ENCODE measurements around the gene MYBPC3.

Gene MYBPC3

GRCh38 chr11:47332303-47332711 is 20.2 kb downstream of the MYBPC3 start:
- no peak overlapping the region for H3K4me3 ChIP-seq (ENCODE audit: low read length)
- H3K4me1 ChIP-seq (ENCODE audit: insufficient read depth, low read length) = no peaks in the 10 kb centered on the region
- no peak overlapping the region for H3K9ac ChIP-seq (ENCODE audit: low read depth, low read length)
- H3K27ac ChIP-seq (ENCODE audit: low read length) = no peak overlapping the region
- peaks cover 21% of the 10 kb centered on the region for H3K36me3 ChIP-seq (ENCODE audit: insufficient read depth, low read depth, low read length)
- no peaks in the 10 kb centered on the region for H3K27me3 ChIP-seq (ENCODE audit: insufficient read depth, low read length)
- H3K9me3 ChIP-seq (ENCODE audit: insufficient read depth, low read depth, low read length) = no peaks in the 10 kb centered on the region

GRCh38 chr11:47331454-47332302 is 20.8 kb downstream of the MYBPC3 start:
- Histone ChIP-seq H3K9me3 (ENCODE audit: insufficient read depth, low read depth, low read length) (no peaks in the 10 kb centered on the region), H3K27me3 (ENCODE audit: insufficient read depth, low read length) (no peaks in the 10 kb centered on the region), H3K27ac (ENCODE audit: low read length) (no peak overlapping the region), H3K36me3 (ENCODE audit: insufficient read depth, low read depth, low read length) (peaks cover 28% of the 10 kb centered on the region), H3K4me1 (ENCODE audit: insufficient read depth, low read length) (no peaks in the 10 kb centered on the region), H3K4me3 (ENCODE audit: low read length) (no peak overlapping the region), H3K9ac (ENCODE audit: low read depth, low read length) (no peak overlapping the region)

DNA sequence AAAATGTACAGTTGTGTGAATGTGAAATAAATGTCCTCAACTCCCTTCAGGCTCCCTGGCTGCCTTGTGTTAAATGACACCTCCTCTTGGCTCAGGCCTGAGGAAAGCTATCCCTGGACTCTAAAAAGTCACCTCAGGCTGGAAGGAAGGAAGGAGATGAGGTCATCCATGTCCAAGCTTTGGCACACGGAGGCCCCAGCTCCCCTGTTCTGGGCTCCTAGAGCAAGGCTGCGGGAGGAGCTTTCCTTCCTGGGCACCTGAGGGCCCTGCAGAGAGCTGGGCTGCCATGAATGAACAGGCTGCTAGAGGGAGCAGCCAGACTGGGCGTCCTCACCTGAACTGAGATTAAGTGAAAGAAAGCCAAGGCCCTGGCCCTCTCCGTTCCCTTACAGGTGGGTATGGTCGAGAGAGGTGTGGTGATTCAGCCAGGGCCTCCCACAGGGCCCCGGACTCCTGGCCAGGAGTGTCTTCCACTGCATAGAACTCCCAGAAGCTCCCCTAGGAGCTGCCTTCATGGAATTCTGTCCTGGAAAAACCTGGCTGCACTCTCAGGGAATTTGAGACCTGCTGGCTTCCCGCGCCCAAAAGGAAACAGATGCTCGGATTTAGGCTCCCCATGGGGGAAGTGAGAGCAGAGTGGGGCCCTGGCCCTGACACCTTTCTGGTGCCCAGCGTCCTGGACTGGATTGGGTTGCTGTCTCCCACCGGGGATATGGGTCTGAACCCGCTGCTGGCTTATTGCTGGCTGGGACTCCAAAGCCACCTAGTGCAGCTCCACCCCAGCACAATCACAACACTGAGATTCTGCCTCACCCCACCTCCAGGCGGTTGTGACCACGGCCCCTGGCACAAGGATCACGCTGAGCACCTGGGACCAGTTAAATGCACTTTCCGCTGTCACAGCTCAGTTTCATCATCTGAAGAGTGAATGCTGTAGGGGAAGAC is 22.2 kb downstream of the MYBPC3 start:
- H3K4me3 ChIP-seq (ENCODE audit: low read length) = no peak overlapping the region
- H3K4me1 ChIP-seq (ENCODE audit: insufficient read depth, low read length) = no peaks in the 10 kb centered on the region
- no peaks in the 10 kb centered on the region for H3K9me3 ChIP-seq (ENCODE audit: insufficient read depth, low read depth, low read length)
- no peak overlapping the region for H3K27ac ChIP-seq (ENCODE audit: low read length)
- H3K36me3 ChIP-seq (ENCODE audit: insufficient read depth, low read depth, low read length) = peaks cover 36% of the 10 kb centered on the region
- no peaks in the 10 kb centered on the region for H3K27me3 ChIP-seq (ENCODE audit: insufficient read depth, low read length)
- H3K9ac ChIP-seq (ENCODE audit: low read depth, low read length) = no peak overlapping the region

DNA sequence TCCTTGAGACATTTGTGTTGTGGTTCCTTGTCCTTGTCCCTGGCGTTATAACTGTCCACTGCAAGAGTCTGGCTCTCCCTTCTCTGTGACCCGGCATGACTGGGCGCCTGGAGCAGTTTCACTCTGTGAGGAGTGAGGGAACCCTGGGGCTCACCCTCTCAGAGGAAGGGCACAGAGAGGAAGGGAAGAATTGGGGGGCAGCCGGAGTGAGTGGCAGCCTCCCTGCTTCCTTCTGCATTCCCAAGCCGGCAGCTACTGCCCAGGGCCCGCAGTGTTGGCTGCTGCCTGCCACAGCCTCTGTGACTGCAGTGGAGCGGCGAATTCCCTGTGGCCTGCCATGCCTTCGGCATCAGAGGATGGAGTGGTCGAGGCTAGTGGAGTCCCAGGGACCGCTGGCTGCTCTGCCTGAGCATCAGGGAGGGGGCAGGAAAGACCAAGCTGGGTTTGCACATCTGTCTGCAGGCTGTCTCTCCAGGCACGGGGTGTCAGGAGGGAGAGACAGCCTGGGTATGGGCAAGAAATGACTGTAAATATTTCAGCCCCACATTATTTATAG is 23.0 kb downstream of the MYBPC3 start:
- Histone ChIP-seq H3K9ac (ENCODE audit: low read depth, low read length) (no peak overlapping the region), H3K4me1 (ENCODE audit: insufficient read depth, low read length) (no peaks in the 10 kb centered on the region), H3K27ac (ENCODE audit: low read length) (no peak overlapping the region), H3K36me3 (ENCODE audit: insufficient read depth, low read depth, low read length) (peaks cover 36% of the 10 kb centered on the region), H3K9me3 (ENCODE audit: insufficient read depth, low read depth, low read length) (no peaks in the 10 kb centered on the region), H3K4me3 (ENCODE audit: low read length) (no peak overlapping the region), H3K27me3 (ENCODE audit: insufficient read depth, low read length) (no peaks in the 10 kb centered on the region)

DNA sequence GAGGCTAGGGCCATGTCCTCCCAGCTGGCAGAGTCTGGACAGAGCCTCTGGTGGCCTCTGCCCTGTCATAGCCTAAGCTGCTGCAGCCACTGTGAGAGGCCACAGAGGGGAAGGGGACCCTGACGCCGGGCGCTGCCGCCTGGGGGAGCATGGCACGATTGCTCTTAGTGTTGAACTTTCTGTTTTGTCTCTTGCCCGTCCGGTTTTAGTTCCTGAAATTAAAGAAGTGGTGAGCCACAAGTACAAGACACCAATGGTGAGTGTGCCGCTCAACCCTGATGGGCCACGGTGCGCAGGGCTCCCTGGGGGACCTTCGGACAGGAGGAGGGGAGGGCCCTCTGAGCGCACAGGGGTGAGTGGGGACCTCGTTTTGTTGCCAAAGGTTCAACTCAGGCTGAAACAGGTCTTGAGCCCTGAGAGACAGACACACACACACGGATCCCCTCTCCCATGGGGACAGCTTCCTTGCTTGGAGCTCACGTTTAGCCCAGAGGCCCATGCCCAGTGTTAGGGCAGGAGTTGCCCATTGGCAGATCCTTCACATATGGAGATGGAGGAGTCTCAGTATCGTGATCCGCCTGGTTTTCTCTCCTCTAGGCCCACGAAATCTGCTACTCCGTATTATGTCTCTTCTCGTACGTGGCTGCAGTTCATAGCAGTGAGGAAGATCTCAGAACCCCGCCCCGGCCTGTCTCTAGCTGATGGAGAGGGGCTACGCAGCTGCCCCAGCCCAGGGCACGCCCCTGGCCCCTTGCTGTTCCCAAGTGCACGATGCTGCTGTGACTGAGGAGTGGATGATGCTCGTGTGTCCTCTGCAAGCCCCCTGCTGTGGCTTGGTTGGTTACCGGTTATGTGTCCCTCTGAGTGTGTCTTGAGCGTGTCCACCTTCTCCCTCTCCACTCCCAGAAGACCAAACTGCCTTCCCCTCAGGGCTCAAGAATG is 23.8 kb downstream of the MYBPC3 start:
- Histone ChIP-seq H3K27me3 (ENCODE audit: insufficient read depth, low read length) (no peaks in the 10 kb centered on the region), H3K9ac (ENCODE audit: low read depth, low read length) (no peak overlapping the region), H3K36me3 (ENCODE audit: insufficient read depth, low read depth, low read length) (peaks cover 36% of the 10 kb centered on the region)

DNA sequence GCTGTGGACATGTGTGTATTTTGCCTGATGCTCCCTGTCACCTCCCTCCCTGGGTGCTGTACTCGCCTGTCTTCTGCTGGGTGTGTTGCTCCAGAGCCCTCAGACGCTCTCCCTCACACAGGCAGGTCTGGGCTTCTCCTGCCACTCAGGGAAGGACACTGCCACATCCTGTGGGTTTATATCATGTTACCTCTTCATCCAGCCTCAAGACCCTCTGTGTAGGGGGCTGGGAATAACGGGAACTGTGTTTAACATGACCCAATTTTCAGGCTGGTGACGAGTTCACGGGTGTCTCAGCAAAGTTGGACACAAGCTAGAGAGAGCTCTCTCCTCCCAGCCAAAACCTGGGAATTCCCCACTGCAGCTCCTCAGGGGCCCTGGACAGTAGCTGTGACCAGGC is 24.6 kb downstream of the MYBPC3 start:
- no peaks in the 10 kb centered on the region for H3K4me1 ChIP-seq (ENCODE audit: insufficient read depth, low read length)
- H3K36me3 ChIP-seq (ENCODE audit: insufficient read depth, low read depth, low read length) = peaks cover 36% of the 10 kb centered on the region
- no peaks in the 10 kb centered on the region for H3K9me3 ChIP-seq (ENCODE audit: insufficient read depth, low read depth, low read length)
- no peak overlapping the region for H3K4me3 ChIP-seq (ENCODE audit: low read length)
- H3K27me3 ChIP-seq (ENCODE audit: insufficient read depth, low read length) = no peaks in the 10 kb centered on the region
- H3K27ac ChIP-seq (ENCODE audit: low read length) = no peak overlapping the region
- no peak overlapping the region for H3K9ac ChIP-seq (ENCODE audit: low read depth, low read length)

More for the DNA sequence above, 23.8 kb downstream of the MYBPC3 start:
- H3K27ac ChIP-seq (ENCODE audit: low read length) = no peak overlapping the region
- no peaks in the 10 kb centered on the region for H3K4me1 ChIP-seq (ENCODE audit: insufficient read depth, low read length)
- H3K9me3 ChIP-seq (ENCODE audit: insufficient read depth, low read depth, low read length) = no peaks in the 10 kb centered on the region
- H3K4me3 ChIP-seq (ENCODE audit: low read length) = no peak overlapping the region

DNA sequence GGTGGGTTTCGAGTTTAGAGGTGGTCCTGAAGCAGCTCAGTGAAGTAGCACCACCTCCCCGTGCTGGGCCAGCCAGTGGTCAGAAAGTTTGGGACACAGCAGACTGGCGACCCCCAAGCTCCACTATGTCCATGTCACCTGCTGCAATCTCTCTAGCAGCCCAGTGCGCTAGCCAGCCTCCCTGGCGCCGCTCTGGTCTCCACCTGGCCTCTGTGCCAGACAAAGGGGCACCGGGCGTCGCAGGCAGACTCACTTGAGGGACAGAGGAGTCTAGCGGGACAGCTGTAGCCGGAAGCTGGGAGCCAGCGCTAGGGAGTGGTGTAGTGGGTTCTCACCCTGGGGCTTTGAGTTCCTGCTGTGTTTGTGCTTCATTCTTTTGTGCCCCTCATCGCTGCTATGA is 25.5 kb downstream of the MYBPC3 start:
- H3K9ac ChIP-seq (ENCODE audit: low read depth, low read length) = no peak overlapping the region
- H3K9me3 ChIP-seq (ENCODE audit: insufficient read depth, low read depth, low read length) = no peaks in the 10 kb centered on the region
- H3K4me3 ChIP-seq (ENCODE audit: low read length) = no peak overlapping the region
- H3K27ac ChIP-seq (ENCODE audit: low read length) = no peak overlapping the region
- H3K4me1 ChIP-seq (ENCODE audit: insufficient read depth, low read length) = no peaks in the 10 kb centered on the region
- H3K36me3 ChIP-seq (ENCODE audit: insufficient read depth, low read depth, low read length) = peaks cover 37% of the 10 kb centered on the region
- H3K27me3 ChIP-seq (ENCODE audit: insufficient read depth, low read length) = no peaks in the 10 kb centered on the region

GRCh38 chr11:47326198-47326597 is 26.3 kb downstream of the MYBPC3 start:
- no peak overlapping the region for H3K4me3 ChIP-seq (ENCODE audit: low read length)
- no peaks in the 10 kb centered on the region for H3K27me3 ChIP-seq (ENCODE audit: insufficient read depth, low read length)
- no peak overlapping the region for H3K27ac ChIP-seq (ENCODE audit: low read length)
- peaks cover 44% of the 10 kb centered on the region for H3K36me3 ChIP-seq (ENCODE audit: insufficient read depth, low read depth, low read length)
- H3K9me3 ChIP-seq (ENCODE audit: insufficient read depth, low read depth, low read length) = no peaks in the 10 kb centered on the region
- H3K9ac ChIP-seq (ENCODE audit: low read depth, low read length) = no peak overlapping the region
- no peaks in the 10 kb centered on the region for H3K4me1 ChIP-seq (ENCODE audit: insufficient read depth, low read length)

GRCh38 chr11:47325271-47326041 is 27.0 kb downstream of the MYBPC3 start:
- H3K4me3 ChIP-seq (ENCODE audit: low read length) = no peak overlapping the region
- no peaks in the 10 kb centered on the region for H3K27me3 ChIP-seq (ENCODE audit: insufficient read depth, low read length)
- no peak overlapping the region for H3K27ac ChIP-seq (ENCODE audit: low read length)
- peaks cover 47% of the 10 kb centered on the region for H3K36me3 ChIP-seq (ENCODE audit: insufficient read depth, low read depth, low read length)
- no peak overlapping the region for H3K9ac ChIP-seq (ENCODE audit: low read depth, low read length)
- no peaks in the 10 kb centered on the region for H3K4me1 ChIP-seq (ENCODE audit: insufficient read depth, low read length)
- no peaks in the 10 kb centered on the region for H3K9me3 ChIP-seq (ENCODE audit: insufficient read depth, low read depth, low read length)

GRCh38 chr11:47324520-47324919 is 28.0 kb downstream of the MYBPC3 start:
- Histone ChIP-seq H3K9ac (ENCODE audit: low read depth, low read length) (no peak overlapping the region), H3K27me3 (ENCODE audit: insufficient read depth, low read length) (no peaks in the 10 kb centered on the region), H3K27ac (ENCODE audit: low read length) (no peak overlapping the region), H3K36me3 (ENCODE audit: insufficient read depth, low read depth, low read length) (peaks cover 43% of the 10 kb centered on the region), H3K4me3 (ENCODE audit: low read length) (no peak overlapping the region), H3K4me1 (ENCODE audit: insufficient read depth, low read length) (no peaks in the 10 kb centered on the region), H3K9me3 (ENCODE audit: insufficient read depth, low read depth, low read length) (no peaks in the 10 kb centered on the region)
